Sigmoid colon (tissue), 4 donors: ENCODE measurements around the gene NOSIP.

Source experiments
- CTCF ChIP-seq, 4 experiments: fragments of 450-650 bp in 3 of 4; fragments of 200-600 bp in 1 of 4; IDR thresholded peaks; one replicate each; pipeline ENCODE4 v1.5.1; 2016 to 2019; ENCODE audit warnings: antibody characterized with exemption in 4 of 4, mild to moderate bottlenecking in 3 of 4, moderate library complexity in 2 of 4
- EP300 ChIP-seq, 4 donors: sonication (generic); formaldehyde crosslinking; IDR thresholded peaks; one replicate each; pipeline ENCODE4 v1.6.1; 2017; ENCODE audit warnings: antibody characterized with exemption in 4 of 4
- POLR2A ChIP-seq, 2 donors: fragments of 450-650 bp; IDR thresholded peaks; one replicate each; pipeline ENCODE4 v1.6.1; 2016; ENCODE audit warnings: antibody characterized with exemption in 2 of 2, mild to moderate bottlenecking in 2 of 2, moderate library complexity in 2 of 2
- POLR2AphosphoS5 ChIP-seq, 4 donors: sonication (generic); formaldehyde crosslinking; IDR thresholded peaks; one replicate each; pipeline ENCODE4 v1.6.1; 2017; ENCODE audit warnings: antibody characterized with exemption in 4 of 4

- no peak for TF ChIP-seq POLR2A (IDR thresholded peaks at IDR 0.05)
- no peak for TF ChIP-seq CTCF (IDR thresholded peaks at IDR 0.05)
- no peak for TF ChIP-seq EP300 (IDR thresholded peaks at IDR 0.05)
- TF ChIP-seq POLR2AphosphoS5 (IDR thresholded peaks at IDR 0.05) = no peak
These were observed 44.9 kb upstream of the NOSIP start for GRCh38 chr19:49624967-49625910.
